IgD-negative memory B cell (primary cell): ENCODE data around the gene ZMAT3. TPM values are rescaled to one million over a fixed set of nuclear protein-coding genes. Genes with fewer than 3 reads are reported as not detected.
"Not testable (repeated sequence)": the region's sequence is repeated elsewhere in the genome, so short reads cannot be mapped to it uniquely, and the experiment has no call there.

Experiments used
- H3K27ac Mint-ChIP-seq, 3 donors: one replicate each; pipeline ENCODE4 v1.8.0; 2020 to 2022; ENCODE audit warnings: mild to moderate bottlenecking in 3 of 3, mixed read lengths in 3 of 3, moderate library complexity in 1 of 3
- H3K27me3 Mint-ChIP-seq: one replicate; pipeline ENCODE4 v1.8.0; 2021; ENCODE audit warnings: mixed read lengths
- H3K36me3 Mint-ChIP-seq: one replicate; pipeline ENCODE4 v1.8.0; 2020; ENCODE audit warnings: mild to moderate bottlenecking, mixed read lengths
- H3K4me1 Mint-ChIP-seq, 3 donors: one replicate each; pipeline ENCODE4 v1.8.0; 2020 to 2022; ENCODE audit warnings: mixed read lengths in 3 of 3, mild to moderate bottlenecking in 1 of 3
- H3K4me3 Mint-ChIP-seq, 4 donors: one replicate each; pipeline ENCODE4 v1.8.0; 2020 to 2022; ENCODE audit warnings: mild to moderate bottlenecking in 4 of 4, mixed read lengths in 4 of 4, moderate library complexity in 3 of 4
- H3K9me3 Mint-ChIP-seq, 3 donors: one replicate each; pipeline ENCODE4 v1.8.0; 2020 to 2021; ENCODE audit warnings: mixed read lengths in 3 of 3, mild to moderate bottlenecking in 1 of 3
- polyA plus RNA-seq: library from polyadenylated mRNA; unstranded; fragments of 300-500 nt; fragmentation: Illumina TruSeq; gene quantifications from one replicate; pipeline ENCODE4 v1.2.3, GENCODE V29; 2021

ZMAT3 gene
- polyA plus RNA-seq, 1 donor from 2014 or later = 9.2 TPM

- Mint-ChIP-seq H3K27ac (peak overlapping the region in 2 of 3 donors; percentile 8 to 78), H3K27me3 (no peaks in the 10 kb centered on the region), H3K4me3 (peak overlapping the region in 3 of 4 donors; percentile 34 to 76 (median 74)), H3K9me3 (peaks cover 0 to 2% (median under 1%) of the 10 kb centered on the region in 3 donors), H3K36me3 (peaks cover 2% of the 10 kb centered on the region), H3K4me1 (peaks cover 20 to 27% (median 21%) of the 10 kb centered on the region in 3 donors)
These were observed 25.7 kb downstream of the ZMAT3 start for GRCh38 chr3:179045719-179046402.

GRCh38 chr3:179038899-179039251 is 32.7 kb downstream of the ZMAT3 start:
- H3K4me1 Mint-ChIP-seq = peaks cover 2 to 15% (median 14%) of the 10 kb centered on the region in 3 donors
- not testable (repeated sequence) for H3K36me3 Mint-ChIP-seq, H3K9me3 Mint-ChIP-seq, H3K27me3 Mint-ChIP-seq, H3K4me3 Mint-ChIP-seq, H3K27ac Mint-ChIP-seq

GRCh38 chr3:179038216-179038898 is 33.3 kb downstream of the ZMAT3 start:
- no peaks in the 10 kb centered on the region for H3K27me3 Mint-ChIP-seq
- H3K27ac Mint-ChIP-seq = no peak overlapping the region
- H3K4me3 Mint-ChIP-seq = no peak overlapping the region
- H3K4me1 Mint-ChIP-seq = peaks cover 2 to 14% (median 14%) of the 10 kb centered on the region in 3 donors
- peaks cover 7% of the 10 kb centered on the region for H3K36me3 Mint-ChIP-seq
- no peaks in the 10 kb centered on the region for H3K9me3 Mint-ChIP-seq

- H3K27ac Mint-ChIP-seq = no peak overlapping the region
- no peaks in the 10 kb centered on the region for H3K9me3 Mint-ChIP-seq
- H3K36me3 Mint-ChIP-seq = peaks cover 7% of the 10 kb centered on the region
- no peak overlapping the region for H3K4me3 Mint-ChIP-seq
- no peaks in the 10 kb centered on the region for H3K27me3 Mint-ChIP-seq
- peaks cover 2 to 10% (median 10%) of the 10 kb centered on the region in 3 donors for H3K4me1 Mint-ChIP-seq
These were observed 34.3 kb downstream of the ZMAT3 start for GRCh38 chr3:179037351-179037750.

GRCh38 chr3:179036626-179037300 is 34.8 kb downstream of the ZMAT3 start:
- H3K9me3 Mint-ChIP-seq = no peaks in the 10 kb centered on the region
- peaks cover 2 to 10% (median 10%) of the 10 kb centered on the region in 3 donors for H3K4me1 Mint-ChIP-seq
- H3K27me3 Mint-ChIP-seq = no peaks in the 10 kb centered on the region
- H3K36me3 Mint-ChIP-seq = peaks cover 7% of the 10 kb centered on the region
- H3K4me3 Mint-ChIP-seq = no peak overlapping the region
- no peak overlapping the region for H3K27ac Mint-ChIP-seq

GRCh38 chr3:179036226-179036625 is 35.4 kb downstream of the ZMAT3 start:
- Mint-ChIP-seq H3K4me3 (no peak overlapping the region), H3K36me3 (peaks cover 7% of the 10 kb centered on the region), H3K9me3 (no peaks in the 10 kb centered on the region), H3K4me1 (peaks cover 2 to 10% (median 7%) of the 10 kb centered on the region in 3 donors), H3K27me3 (no peaks in the 10 kb centered on the region), H3K27ac (no peak overlapping the region)

- H3K27me3 Mint-ChIP-seq = no peaks in the 10 kb centered on the region
- H3K4me3 Mint-ChIP-seq = no peak overlapping the region
- H3K4me1 Mint-ChIP-seq = peaks cover 2 to 10% (median 3%) of the 10 kb centered on the region in 3 donors
- peaks cover 7% of the 10 kb centered on the region for H3K36me3 Mint-ChIP-seq
- no peaks in the 10 kb centered on the region for H3K9me3 Mint-ChIP-seq
- no peak overlapping the region for H3K27ac Mint-ChIP-seq
These were observed 36.4 kb downstream of the ZMAT3 start for GRCh38 chr3:179035232-179035631.

DNA sequence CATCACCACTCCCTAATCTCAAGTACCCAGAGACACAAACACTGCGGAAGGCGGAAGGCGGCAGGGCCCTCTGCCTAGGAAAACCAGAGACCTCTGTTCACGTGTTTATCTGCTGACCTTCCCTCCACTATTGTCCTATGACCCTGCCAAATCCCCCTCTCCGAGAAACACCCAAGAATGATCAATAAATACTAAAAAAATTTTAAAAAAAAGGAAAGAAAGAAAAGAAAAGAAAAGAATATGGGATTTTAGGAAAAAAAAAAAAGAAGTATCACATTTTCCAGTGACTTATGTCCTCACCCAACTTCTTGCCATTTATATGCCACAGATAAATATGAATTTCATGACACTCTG is 38.3 kb downstream of the ZMAT3 start:
- not testable (repeated sequence) for H3K27ac Mint-ChIP-seq, H3K4me3 Mint-ChIP-seq

GRCh38 chr3:179032454-179033303 is 38.9 kb downstream of the ZMAT3 start:
- H3K27ac Mint-ChIP-seq, H3K4me3 Mint-ChIP-seq, H3K27me3 Mint-ChIP-seq, H3K36me3 Mint-ChIP-seq, H3K4me1 Mint-ChIP-seq, H3K9me3 Mint-ChIP-seq: not testable (repeated sequence)

More for the DNA sequence above, 38.3 kb downstream of the ZMAT3 start:
- H3K27me3 Mint-ChIP-seq, H3K9me3 Mint-ChIP-seq, H3K36me3 Mint-ChIP-seq, H3K4me1 Mint-ChIP-seq: not testable (repeated sequence)

GRCh38 chr3:179029096-179029495 is 42.5 kb downstream of the ZMAT3 start:
- Mint-ChIP-seq H3K4me1 (peaks cover 0 to 1% (median 0%) of the 10 kb centered on the region in 3 donors), H3K27me3 (no peaks in the 10 kb centered on the region), H3K4me3 (no peak overlapping the region), H3K27ac (no peak overlapping the region), H3K36me3 (peaks cover 1% of the 10 kb centered on the region), H3K9me3 (no peaks in the 10 kb centered on the region)

- Mint-ChIP-seq H3K36me3 (peaks cover 4% of the 10 kb centered on the region), H3K27ac (no peak overlapping the region), H3K4me3 (no peak overlapping the region), H3K27me3 (no peaks in the 10 kb centered on the region), H3K4me1 (peaks cover 0 to 1% (median 0%) of the 10 kb centered on the region in 3 donors), H3K9me3 (no peaks in the 10 kb centered on the region)
These were observed 43.2 kb downstream of the ZMAT3 start for GRCh38 chr3:179028408-179028807.

- H3K27me3 Mint-ChIP-seq = no peaks in the 10 kb centered on the region
- peak overlapping the region in 1 of 3 donors; percentile 7 for H3K27ac Mint-ChIP-seq
- H3K36me3 Mint-ChIP-seq = peaks cover 4% of the 10 kb centered on the region
- H3K4me1 Mint-ChIP-seq = peaks cover 0 to 1% (median 0%) of the 10 kb centered on the region in 3 donors
- H3K9me3 Mint-ChIP-seq = no peaks in the 10 kb centered on the region
- H3K4me3 Mint-ChIP-seq = no peak overlapping the region
These were observed 44.2 kb downstream of the ZMAT3 start for GRCh38 chr3:179027326-179027900.

GRCh38 chr3:179026636-179027035 is 45.0 kb downstream of the ZMAT3 start:
- Mint-ChIP-seq H3K27ac (no peak overlapping the region), H3K9me3 (no peaks in the 10 kb centered on the region), H3K27me3 (no peaks in the 10 kb centered on the region), H3K4me1 (peaks cover 0 to 1% (median 0%) of the 10 kb centered on the region in 3 donors), H3K4me3 (no peak overlapping the region), H3K36me3 (peaks cover 4% of the 10 kb centered on the region)

DNA sequence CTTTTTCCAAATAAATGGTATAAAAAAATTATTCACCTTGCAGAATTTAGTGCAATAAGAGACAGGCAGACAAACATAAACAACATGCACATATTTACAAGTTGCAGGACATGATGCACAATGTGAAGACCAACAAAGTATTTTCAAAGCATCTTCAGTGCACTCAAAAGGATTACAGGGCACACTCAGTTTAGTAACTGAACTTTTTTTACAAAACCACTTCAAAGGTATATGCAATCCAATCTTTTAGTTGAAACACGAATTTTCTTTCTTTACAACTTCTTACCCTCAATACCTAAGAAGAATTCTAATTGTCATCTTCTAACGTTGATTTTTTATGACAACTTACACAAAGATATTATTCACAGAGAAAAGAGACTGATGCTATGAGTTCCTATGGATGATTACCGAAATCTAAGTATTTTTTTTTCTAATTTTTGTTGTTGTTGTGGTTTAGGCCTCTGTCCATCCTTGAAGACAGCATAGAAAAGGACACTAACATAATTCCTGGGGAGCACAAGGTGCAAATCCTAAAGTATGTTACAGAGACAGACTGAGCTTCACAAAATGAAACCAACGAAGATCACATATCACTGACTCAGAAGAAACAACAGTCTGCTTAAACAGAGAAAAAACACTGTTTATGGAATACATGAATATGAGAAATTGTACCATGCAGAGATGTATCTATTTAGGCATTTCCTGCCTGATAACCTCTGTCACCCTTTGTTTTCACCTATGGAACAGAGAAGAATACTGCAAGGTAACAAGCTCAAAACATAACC is 50.3 kb downstream of the ZMAT3 start:
- Mint-ChIP-seq H3K36me3 (peaks cover 6% of the 10 kb centered on the region), H3K4me1 (peaks cover 21 to 30% (median 25%) of the 10 kb centered on the region in 3 donors), H3K4me3 (no peak overlapping the region), H3K27me3 (no peaks in the 10 kb centered on the region), H3K27ac (peak overlapping the region in 2 of 3 donors; percentile 25 to 78), H3K9me3 (no peaks in the 10 kb centered on the region)
